Breast epithelium (tissue), 3 donors: ENCODE results near the gene PPFIA4.

Source experiments
- POLR2A ChIP-seq: fragments of 450-650 bp; IDR thresholded peaks from one replicate; pipeline ENCODE4 v1.6.1; 2016; ENCODE audit warnings: antibody characterized with exemption, mild to moderate bottlenecking, moderate library complexity
- POLR2AphosphoS5 ChIP-seq, 3 donors: sonication (generic); formaldehyde crosslinking; IDR thresholded peaks; one replicate each; pipeline ENCODE4 v1.6.1; 2017; ENCODE audit warnings: antibody characterized with exemption in 3 of 3
- TF ChIP-seq, protein P1 (sequence below), 3 donors: fragments of 450-650 bp; IDR thresholded peaks; one replicate each; pipeline ENCODE4 v1.5.1; 2016 to 2017; ENCODE audit warnings: antibody characterized with exemption in 3 of 3, mild to moderate bottlenecking in 3 of 3, moderate library complexity in 3 of 3

DNA sequence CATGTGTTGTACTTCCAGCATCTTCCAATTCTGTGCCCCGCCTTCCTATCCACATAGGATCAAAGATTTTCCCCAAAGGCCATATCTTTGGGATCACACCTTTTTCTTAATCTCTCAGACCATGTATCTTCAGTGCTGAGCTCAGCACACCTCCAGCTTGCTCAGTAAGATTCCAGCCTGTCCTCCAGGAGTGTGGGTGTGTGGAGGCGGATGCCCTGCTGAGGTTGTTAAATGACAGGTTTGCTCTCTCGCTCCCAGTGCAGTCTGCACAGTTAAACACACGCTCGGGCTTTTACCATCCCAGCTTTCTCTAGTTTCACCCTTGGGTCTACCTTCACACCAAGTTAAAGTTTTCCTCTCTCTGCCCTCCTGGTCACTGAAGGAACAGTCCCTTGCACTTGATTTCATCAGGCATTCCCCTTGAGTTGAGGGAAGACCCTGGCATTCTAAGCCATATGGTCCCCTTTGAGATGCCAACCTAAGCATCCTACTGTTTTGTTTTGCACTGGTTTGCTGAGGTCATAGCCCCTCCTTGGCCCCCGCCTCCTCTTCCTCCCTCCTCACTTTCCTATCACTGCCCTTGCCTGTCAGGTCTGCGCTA, 45.8 kb downstream of the PPFIA4 start:
- TF ChIP-seq, protein P1, sequence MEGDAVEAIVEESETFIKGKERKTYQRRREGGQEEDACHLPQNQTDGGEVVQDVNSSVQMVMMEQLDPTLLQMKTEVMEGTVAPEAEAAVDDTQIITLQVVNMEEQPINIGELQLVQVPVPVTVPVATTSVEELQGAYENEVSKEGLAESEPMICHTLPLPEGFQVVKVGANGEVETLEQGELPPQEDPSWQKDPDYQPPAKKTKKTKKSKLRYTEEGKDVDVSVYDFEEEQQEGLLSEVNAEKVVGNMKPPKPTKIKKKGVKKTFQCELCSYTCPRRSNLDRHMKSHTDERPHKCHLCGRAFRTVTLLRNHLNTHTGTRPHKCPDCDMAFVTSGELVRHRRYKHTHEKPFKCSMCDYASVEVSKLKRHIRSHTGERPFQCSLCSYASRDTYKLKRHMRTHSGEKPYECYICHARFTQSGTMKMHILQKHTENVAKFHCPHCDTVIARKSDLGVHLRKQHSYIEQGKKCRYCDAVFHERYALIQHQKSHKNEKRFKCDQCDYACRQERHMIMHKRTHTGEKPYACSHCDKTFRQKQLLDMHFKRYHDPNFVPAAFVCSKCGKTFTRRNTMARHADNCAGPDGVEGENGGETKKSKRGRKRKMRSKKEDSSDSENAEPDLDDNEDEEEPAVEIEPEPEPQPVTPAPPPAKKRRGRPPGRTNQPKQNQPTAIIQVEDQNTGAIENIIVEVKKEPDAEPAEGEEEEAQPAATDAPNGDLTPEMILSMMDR (IDR thresholded peaks at IDR 0.05) = no peak
- TF ChIP-seq POLR2AphosphoS5 (IDR thresholded peaks at IDR 0.05) = no peak
- no peak for TF ChIP-seq POLR2A
